K562 (cell line): ENCODE measurements around the gene MILR1. TPM values are rescaled to one million over a fixed set of nuclear protein-coding genes. Genes with fewer than 3 reads are reported as not detected.

ENCODE experiments used
- CBX5 ChIP-seq: IDR thresholded peaks from 2 replicates; pipeline ENCODE4 v1.6.1; 2014; ENCODE audit warnings: low read depth, borderline replicate concordance
- CHD1 ChIP-seq: fragments of 200-600 bp; sonication (generic); IDR thresholded peaks from one replicate; pipeline ENCODE4 v1.6.1; 2012; ENCODE audit warnings: mild to moderate bottlenecking, moderate library complexity, low read length, inconsistent platforms
- MBD2 ChIP-seq: sonication (generic); IDR thresholded peaks from 2 replicates; pipeline ENCODE4 v1.6.1; 2016; ENCODE audit warnings: low read depth, borderline replicate concordance
- PHB2 ChIP-seq: fragments of 450-650 bp; IDR thresholded peaks from 2 replicates; pipeline ENCODE4 v1.6.1; 2017; ENCODE audit warnings: low read depth
- RUNX1 ChIP-seq: sonication (generic); IDR thresholded peaks from 2 replicates; pipeline ENCODE4 v1.6.1; 2016; ENCODE audit warnings: antibody characterized with exemption, low read depth
- SMAD2 ChIP-seq: fragments of 150-350 bp; IDR thresholded peaks from 2 replicates; pipeline ENCODE4 v1.6.1; 2014; ENCODE audit warnings: low read depth, mild to moderate bottlenecking, low read length
- TARDBP ChIP-seq: fragments of 450-650 bp; IDR thresholded peaks from 2 replicates; pipeline ENCODE4 v1.6.1; 2016
- TRIM28 ChIP-seq: fragments of 450-650 bp; IDR thresholded peaks from 2 replicates; pipeline ENCODE4 v1.6.1; 2017
- ZBTB8A ChIP-seq: fragments of 450-650 bp; IDR thresholded peaks from 2 replicates; pipeline ENCODE4 v1.6.1; 2018; ENCODE audit warnings: mild to moderate bottlenecking, moderate library complexity; ENCODE audit not compliant: partially characterized antibody
- ZNF212 ChIP-seq: fragments of 450-650 bp; formaldehyde crosslinking; IDR thresholded peaks from 2 replicates; pipeline ENCODE4 v1.4.0; 2020; ENCODE audit warnings: mild to moderate bottlenecking
- ZNF217 ChIP-seq: sonication (generic); formaldehyde crosslinking; IDR thresholded peaks from 2 replicates; pipeline ENCODE4 v1.8.0; 2022; ENCODE audit warnings: mild to moderate bottlenecking, missing genetic modification reagents
- ZNF224 ChIP-seq: sonication (generic); formaldehyde crosslinking; IDR thresholded peaks from 2 replicates; pipeline ENCODE4 v1.8.0; 2022; ENCODE audit warnings: mild to moderate bottlenecking, missing genetic modification reagents
- polyA plus RNA-seq, 8 experiments: library from polyadenylated mRNA; depleted of rRNA in 4 of 8; stranded (reverse) in 5 of 8; unstranded in 3 of 8; fragments of >200 nt; fragmentation: Nextera tagmentation in 2 of 8; fragmentation: Illumina TruSeq in 1 of 8; extraction: Ambion mirVana in 2 of 8; extraction: Trizol in 1 of 8; gene quantifications; 2 replicates each; pipeline versions ENCODE4 v1.2.1 to v1.2.3, GENCODE V29; 2011 to 2014; ENCODE audit warnings: inconsistent platforms in 1 of 8, missing spikeins in 1 of 8
- total RNA-seq, 7 experiments: library from RNA; depleted of rRNA in 6 of 7; stranded (reverse); fragments of >200 nt in 6 of 7; fragmentation: Illumina TruSeq in 2 of 7; extraction: Trizol in 2 of 7; gene quantifications; 2 replicates each; pipeline versions ENCODE4 v1.2.1 to v1.2.3, GENCODE V29; 2011 to 2021; ENCODE audit warnings: low replicate concordance in 1 of 7
- TF ChIP-seq, protein P1 (sequence below): fragments of 450-650 bp; IDR thresholded peaks from 2 replicates; pipeline ENCODE4 v1.6.1; 2017; ENCODE audit warnings: antibody characterized with exemption
- TF ChIP-seq, protein P2 (sequence below): sonication (generic); formaldehyde crosslinking; IDR thresholded peaks from 2 replicates; pipeline ENCODE4 v1.8.0; 2023; ENCODE audit warnings: missing genetic modification reagents, mild to moderate bottlenecking, borderline replicate concordance
- TF ChIP-seq, protein P3 (sequence below): IDR thresholded peaks from 2 replicates; pipeline ENCODE4 v1.6.1; 2016; ENCODE audit warnings: missing genetic modification characterization, missing compliant biosample characterization
- TF ChIP-seq, protein P4 (sequence below): conservative IDR thresholded peaks from 2 replicates; pipeline ENCODE4 v1.6.1; 2011; ENCODE audit warnings: low read depth, mild to moderate bottlenecking, low read length; ENCODE audit not compliant: control insufficient read depth

MILR1 gene
- total and polyA plus RNA-seq, 9 of the 15 experiments (the other 6 are each of a cell fraction or from before 2014, with no cell fraction given) = 3.8 to 14.1 (median 7.1) TPM

DNA sequence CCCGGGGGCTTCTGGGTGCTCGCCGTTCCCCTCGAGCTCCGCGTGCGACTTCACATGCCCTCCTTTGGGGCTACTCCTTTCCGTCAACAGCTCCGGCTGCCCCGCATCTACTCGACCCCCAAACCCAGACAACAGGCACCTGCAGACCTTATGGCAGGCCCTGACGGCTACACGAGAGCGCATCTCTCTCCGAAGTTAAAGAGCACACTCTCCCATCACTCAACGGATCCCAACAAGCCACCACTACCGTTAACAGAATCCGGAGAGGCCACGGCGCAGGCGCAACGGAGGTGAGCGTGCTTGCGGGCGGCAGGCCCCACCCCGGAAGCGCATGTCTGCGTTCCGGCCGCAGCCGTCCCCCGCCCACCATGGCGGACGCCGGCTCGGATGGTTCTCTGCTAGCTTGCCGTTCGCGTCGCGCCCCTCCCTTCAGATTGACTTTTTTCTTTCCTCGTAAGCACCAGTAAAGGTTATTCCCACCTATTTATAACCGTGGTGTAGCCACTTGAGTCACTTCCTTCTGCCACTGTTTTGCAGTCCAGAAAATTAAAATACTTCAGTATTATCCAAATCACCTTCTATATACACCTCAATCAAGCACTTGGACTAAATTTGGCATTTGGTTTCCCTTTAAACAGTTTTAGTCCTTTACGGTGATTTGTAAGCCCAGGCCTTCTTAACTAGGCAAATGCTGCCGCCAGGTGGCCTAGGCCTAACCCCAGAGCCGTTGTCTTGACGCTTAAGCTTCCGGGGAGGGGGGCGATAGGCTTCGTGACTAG is 48.1 kb downstream of the MILR1 start, which contains the start of gene POLG2 (continued):
- no peak for TF ChIP-seq ZNF212
- TF ChIP-seq CBX5 = no peak
- TF ChIP-seq MBD2 = no peak
- TF ChIP-seq, protein P1, sequence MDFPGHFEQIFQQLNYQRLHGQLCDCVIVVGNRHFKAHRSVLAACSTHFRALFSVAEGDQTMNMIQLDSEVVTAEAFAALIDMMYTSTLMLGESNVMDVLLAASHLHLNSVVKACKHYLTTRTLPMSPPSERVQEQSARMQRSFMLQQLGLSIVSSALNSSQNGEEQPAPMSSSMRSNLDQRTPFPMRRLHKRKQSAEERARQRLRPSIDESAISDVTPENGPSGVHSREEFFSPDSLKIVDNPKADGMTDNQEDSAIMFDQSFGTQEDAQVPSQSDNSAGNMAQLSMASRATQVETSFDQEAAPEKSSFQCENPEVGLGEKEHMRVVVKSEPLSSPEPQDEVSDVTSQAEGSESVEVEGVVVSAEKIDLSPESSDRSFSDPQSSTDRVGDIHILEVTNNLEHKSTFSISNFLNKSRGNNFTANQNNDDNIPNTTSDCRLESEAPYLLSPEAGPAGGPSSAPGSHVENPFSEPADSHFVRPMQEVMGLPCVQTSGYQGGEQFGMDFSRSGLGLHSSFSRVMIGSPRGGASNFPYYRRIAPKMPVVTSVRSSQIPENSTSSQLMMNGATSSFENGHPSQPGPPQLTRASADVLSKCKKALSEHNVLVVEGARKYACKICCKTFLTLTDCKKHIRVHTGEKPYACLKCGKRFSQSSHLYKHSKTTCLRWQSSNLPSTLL = no peak
- TF ChIP-seq RUNX1 = no peak
- no peak for TF ChIP-seq ZNF217 (CRISPR knock-in tag)
- no peak for TF ChIP-seq SMAD2
- TF ChIP-seq, protein P2, sequence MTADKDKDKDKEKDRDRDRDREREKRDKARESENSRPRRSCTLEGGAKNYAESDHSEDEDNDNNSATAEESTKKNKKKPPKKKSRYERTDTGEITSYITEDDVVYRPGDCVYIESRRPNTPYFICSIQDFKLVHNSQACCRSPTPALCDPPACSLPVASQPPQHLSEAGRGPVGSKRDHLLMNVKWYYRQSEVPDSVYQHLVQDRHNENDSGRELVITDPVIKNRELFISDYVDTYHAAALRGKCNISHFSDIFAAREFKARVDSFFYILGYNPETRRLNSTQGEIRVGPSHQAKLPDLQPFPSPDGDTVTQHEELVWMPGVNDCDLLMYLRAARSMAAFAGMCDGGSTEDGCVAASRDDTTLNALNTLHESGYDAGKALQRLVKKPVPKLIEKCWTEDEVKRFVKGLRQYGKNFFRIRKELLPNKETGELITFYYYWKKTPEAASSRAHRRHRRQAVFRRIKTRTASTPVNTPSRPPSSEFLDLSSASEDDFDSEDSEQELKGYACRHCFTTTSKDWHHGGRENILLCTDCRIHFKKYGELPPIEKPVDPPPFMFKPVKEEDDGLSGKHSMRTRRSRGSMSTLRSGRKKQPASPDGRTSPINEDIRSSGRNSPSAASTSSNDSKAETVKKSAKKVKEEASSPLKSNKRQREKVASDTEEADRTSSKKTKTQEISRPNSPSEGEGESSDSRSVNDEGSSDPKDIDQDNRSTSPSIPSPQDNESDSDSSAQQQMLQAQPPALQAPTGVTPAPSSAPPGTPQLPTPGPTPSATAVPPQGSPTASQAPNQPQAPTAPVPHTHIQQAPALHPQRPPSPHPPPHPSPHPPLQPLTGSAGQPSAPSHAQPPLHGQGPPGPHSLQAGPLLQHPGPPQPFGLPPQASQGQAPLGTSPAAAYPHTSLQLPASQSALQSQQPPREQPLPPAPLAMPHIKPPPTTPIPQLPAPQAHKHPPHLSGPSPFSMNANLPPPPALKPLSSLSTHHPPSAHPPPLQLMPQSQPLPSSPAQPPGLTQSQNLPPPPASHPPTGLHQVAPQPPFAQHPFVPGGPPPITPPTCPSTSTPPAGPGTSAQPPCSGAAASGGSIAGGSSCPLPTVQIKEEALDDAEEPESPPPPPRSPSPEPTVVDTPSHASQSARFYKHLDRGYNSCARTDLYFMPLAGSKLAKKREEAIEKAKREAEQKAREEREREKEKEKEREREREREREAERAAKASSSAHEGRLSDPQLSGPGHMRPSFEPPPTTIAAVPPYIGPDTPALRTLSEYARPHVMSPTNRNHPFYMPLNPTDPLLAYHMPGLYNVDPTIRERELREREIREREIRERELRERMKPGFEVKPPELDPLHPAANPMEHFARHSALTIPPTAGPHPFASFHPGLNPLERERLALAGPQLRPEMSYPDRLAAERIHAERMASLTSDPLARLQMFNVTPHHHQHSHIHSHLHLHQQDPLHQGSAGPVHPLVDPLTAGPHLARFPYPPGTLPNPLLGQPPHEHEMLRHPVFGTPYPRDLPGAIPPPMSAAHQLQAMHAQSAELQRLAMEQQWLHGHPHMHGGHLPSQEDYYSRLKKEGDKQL = peak; percentile 30; the same call in 1 of the 2 replicates
- no peak for TF ChIP-seq TARDBP
- no peak for TF ChIP-seq TRIM28
- TF ChIP-seq, protein P3, sequence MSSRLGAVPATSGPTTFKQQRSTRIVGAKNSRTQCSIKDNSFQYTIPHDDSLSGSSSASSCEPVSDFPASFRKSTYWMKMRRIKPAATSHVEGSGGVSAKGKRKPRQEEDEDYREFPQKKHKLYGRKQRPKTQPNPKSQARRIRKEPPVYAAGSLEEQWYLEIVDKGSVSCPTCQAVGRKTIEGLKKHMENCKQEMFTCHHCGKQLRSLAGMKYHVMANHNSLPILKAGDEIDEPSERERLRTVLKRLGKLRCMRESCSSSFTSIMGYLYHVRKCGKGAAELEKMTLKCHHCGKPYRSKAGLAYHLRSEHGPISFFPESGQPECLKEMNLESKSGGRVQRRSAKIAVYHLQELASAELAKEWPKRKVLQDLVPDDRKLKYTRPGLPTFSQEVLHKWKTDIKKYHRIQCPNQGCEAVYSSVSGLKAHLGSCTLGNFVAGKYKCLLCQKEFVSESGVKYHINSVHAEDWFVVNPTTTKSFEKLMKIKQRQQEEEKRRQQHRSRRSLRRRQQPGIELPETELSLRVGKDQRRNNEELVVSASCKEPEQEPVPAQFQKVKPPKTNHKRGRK (tag) = no peak
- no peak for TF ChIP-seq CHD1
- TF ChIP-seq ZNF224 = no peak
- TF ChIP-seq ZBTB8A = no peak
- TF ChIP-seq PHB2 = no peak
- TF ChIP-seq, protein P4, sequence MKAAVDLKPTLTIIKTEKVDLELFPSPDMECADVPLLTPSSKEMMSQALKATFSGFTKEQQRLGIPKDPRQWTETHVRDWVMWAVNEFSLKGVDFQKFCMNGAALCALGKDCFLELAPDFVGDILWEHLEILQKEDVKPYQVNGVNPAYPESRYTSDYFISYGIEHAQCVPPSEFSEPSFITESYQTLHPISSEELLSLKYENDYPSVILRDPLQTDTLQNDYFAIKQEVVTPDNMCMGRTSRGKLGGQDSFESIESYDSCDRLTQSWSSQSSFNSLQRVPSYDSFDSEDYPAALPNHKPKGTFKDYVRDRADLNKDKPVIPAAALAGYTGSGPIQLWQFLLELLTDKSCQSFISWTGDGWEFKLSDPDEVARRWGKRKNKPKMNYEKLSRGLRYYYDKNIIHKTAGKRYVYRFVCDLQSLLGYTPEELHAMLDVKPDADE = no peak; the same call in 1 of the 2 replicates
